HG02763 (cell line): ENCODE results near the gene TMEM164.

Experiments
- ATAC-seq: cut with Tn5 transposase; IDR thresholded peaks from one replicate; pipeline ENCODE4 v1.9.1; 2021; ENCODE audit warnings: mild to moderate bottlenecking, moderate library complexity; ENCODE audit not compliant: unreplicated experiment

The TMEM164 gene

GRCh38 chrX:110062919-110063318 lies 60.0 kb downstream of the TMEM164 start:
- no peak for ATAC-seq

- ATAC-seq: no peak
Measured at GRCh38 chrX:110066488-110067225, 63.7 kb downstream of the TMEM164 start.

- no peak for ATAC-seq
Measured at GRCh38 chrX:110070970-110071369, 68.1 kb downstream of the TMEM164 start.

GRCh38 chrX:110081320-110081719 lies 78.4 kb downstream of the TMEM164 start:
- no peak for ATAC-seq

GRCh38 chrX:110081740-110082139 lies 78.8 kb downstream of the TMEM164 start:
- no peak for ATAC-seq

GRCh38 chrX:110082161-110082560 lies 79.2 kb downstream of the TMEM164 start:
- no peak for ATAC-seq

GRCh38 chrX:110086162-110086915 lies 83.4 kb downstream of the TMEM164 start:
- ATAC-seq: no peak

GRCh38 chrX:110086916-110087484 lies 84.1 kb downstream of the TMEM164 start:
- ATAC-seq: no peak

- no peak for ATAC-seq
Measured at GRCh38 chrX:110087485-110088356, 84.8 kb downstream of the TMEM164 start.

GRCh38 chrX:110089656-110090403 lies 86.9 kb downstream of the TMEM164 start:
- no peak for ATAC-seq

- no peak for ATAC-seq
Measured at GRCh38 chrX:110097920-110098319, 95.0 kb downstream of the TMEM164 start.

- no peak for ATAC-seq
Measured at GRCh38 chrX:110103344-110103743, 100.4 kb downstream of the TMEM164 start.

- no peak for ATAC-seq
Measured at GRCh38 chrX:110104078-110104477, 101.2 kb downstream of the TMEM164 start.

GRCh38 chrX:110108381-110108821 lies 105.5 kb downstream of the TMEM164 start:
- ATAC-seq: no peak

- no peak for ATAC-seq
Measured at GRCh38 chrX:110114260-110114776, 111.4 kb downstream of the TMEM164 start.

- no peak for ATAC-seq
Measured at GRCh38 chrX:110116066-110116980, 113.4 kb downstream of the TMEM164 start.

- no peak for ATAC-seq
Measured at GRCh38 chrX:110118530-110118929, 115.6 kb downstream of the TMEM164 start.

- no peak for ATAC-seq
Measured at GRCh38 chrX:110119480-110119879, 116.6 kb downstream of the TMEM164 start.

- no peak for ATAC-seq
Measured at GRCh38 chrX:110120025-110120424, 117.1 kb downstream of the TMEM164 start.
